NT2/D1 (cell line): ENCODE results near the gene XPNPEP2.

Source experiments
- DNase-seq: peaks from one replicate; pipeline ENCODE4 v3.0.0-alpha.2; 2011; ENCODE audit warnings: low read depth, low spot score
- H3K27me3 ChIP-seq: 2 replicates; pipeline ENCODE4 v1.6.0; 2011; ENCODE audit warnings: mild to moderate bottlenecking; ENCODE audit not compliant: insufficient read length, insufficient read depth
- H3K36me3 ChIP-seq: 2 replicates; pipeline ENCODE4 v1.6.1; 2011; ENCODE audit warnings: mild to moderate bottlenecking, low read length, mixed read lengths; ENCODE audit not compliant: insufficient read depth, insufficient read length
- H3K4me1 ChIP-seq: 2 replicates; pipeline ENCODE4 v1.5.1; 2011; ENCODE audit not compliant: insufficient read depth, insufficient read length
- H3K4me3 ChIP-seq: 2 replicates; pipeline ENCODE4 v1.5.1; 2011; ENCODE audit warnings: low read depth; ENCODE audit not compliant: insufficient read length
- H3K9ac ChIP-seq: 2 replicates; pipeline ENCODE4 v1.6.0; 2011; ENCODE audit warnings: low read depth; ENCODE audit not compliant: insufficient read length
- H3K9me3 ChIP-seq: 2 replicates; pipeline ENCODE4 v1.5.1; 2011; ENCODE audit warnings: mild to moderate bottlenecking, low read length; ENCODE audit not compliant: insufficient read depth
- SUZ12 ChIP-seq: IDR thresholded peaks from 2 replicates; pipeline ENCODE4 v1.6.1; 2011; ENCODE audit not compliant: insufficient read length, insufficient read depth; ENCODE audit errors: extremely low read depth
- YY1 ChIP-seq: IDR thresholded peaks from 2 replicates; pipeline ENCODE4 v1.6.1; 2011; ENCODE audit not compliant: insufficient read length, insufficient read depth
- ZNF274 ChIP-seq: IDR thresholded peaks from 2 replicates; pipeline ENCODE4 v1.6.1; 2011; ENCODE audit warnings: mild to moderate bottlenecking, low read depth, low read length

XPNPEP2 gene

GRCh38 chrX:129743821-129744220, 5.0 kb downstream of the XPNPEP2 start:
- no peak for DNase-seq
- TF ChIP-seq SUZ12 (no peak), ZNF274 (no peak), YY1 (no peak)
- Histone ChIP-seq H3K4me3 (no peak overlapping the region), H3K27me3 (no peaks in the 10 kb centered on the region), H3K9me3 (no peaks in the 10 kb centered on the region), H3K4me1 (no peaks in the 10 kb centered on the region), H3K36me3 (no peaks in the 10 kb centered on the region), H3K9ac (no peak overlapping the region)

GRCh38 chrX:129744861-129745321, 6.1 kb downstream of the XPNPEP2 start:
- TF ChIP-seq SUZ12 (no peak), YY1 (no peak), ZNF274 (no peak)

GRCh38 chrX:129746557-129747470, 8.0 kb downstream of the XPNPEP2 start:
- no peak for DNase-seq
- TF ChIP-seq ZNF274 (no peak), SUZ12 (no peak), YY1 (no peak)
- Histone ChIP-seq H3K27me3 (no peaks in the 10 kb centered on the region), H3K4me1 (no peaks in the 10 kb centered on the region), H3K9me3 (no peaks in the 10 kb centered on the region), H3K4me3 (no peak overlapping the region), H3K9ac (no peak overlapping the region), H3K36me3 (no peaks in the 10 kb centered on the region)

More at GRCh38 chrX:129744861-129745321, 6.1 kb downstream of the XPNPEP2 start:
- H3K4me3 ChIP-seq = no peak overlapping the region
- H3K9me3 ChIP-seq = no peaks in the 10 kb centered on the region
- no peak for DNase-seq
- H3K4me1 ChIP-seq = no peaks in the 10 kb centered on the region
- H3K9ac ChIP-seq = no peak overlapping the region
- H3K27me3 ChIP-seq = no peaks in the 10 kb centered on the region
- H3K36me3 ChIP-seq = no peaks in the 10 kb centered on the region

GRCh38 chrX:129747533-129747932, 8.8 kb downstream of the XPNPEP2 start:
- no peak for DNase-seq
- Histone ChIP-seq H3K9me3 (no peaks in the 10 kb centered on the region), H3K4me3 (no peak overlapping the region), H3K36me3 (no peaks in the 10 kb centered on the region), H3K27me3 (no peaks in the 10 kb centered on the region), H3K9ac (no peak overlapping the region), H3K4me1 (no peaks in the 10 kb centered on the region)
- no peak for TF ChIP-seq SUZ12
- TF ChIP-seq ZNF274 = no peak
- TF ChIP-seq YY1 = no peak

GRCh38 chrX:129748305-129748704, 9.5 kb downstream of the XPNPEP2 start:
- no peak for DNase-seq
- Histone ChIP-seq H3K9me3 (no peaks in the 10 kb centered on the region), H3K4me1 (no peaks in the 10 kb centered on the region), H3K27me3 (no peaks in the 10 kb centered on the region), H3K9ac (no peak overlapping the region), H3K4me3 (no peak overlapping the region), H3K36me3 (no peaks in the 10 kb centered on the region)
- no peak for TF ChIP-seq YY1
- TF ChIP-seq ZNF274 = no peak
- TF ChIP-seq SUZ12 = no peak

GRCh38 chrX:129749069-129749468, 10.3 kb downstream of the XPNPEP2 start:
- H3K36me3 ChIP-seq = no peaks in the 10 kb centered on the region
- H3K4me3 ChIP-seq = no peak overlapping the region
- no peaks in the 10 kb centered on the region for H3K27me3 ChIP-seq
- H3K9ac ChIP-seq = no peak overlapping the region
- H3K9me3 ChIP-seq = no peaks in the 10 kb centered on the region
- H3K4me1 ChIP-seq = no peaks in the 10 kb centered on the region
- DNase-seq = no peak
- TF ChIP-seq YY1 (no peak), SUZ12 (no peak)

GRCh38 chrX:129750971-129751370, 12.2 kb downstream of the XPNPEP2 start:
- no peak overlapping the region for H3K9ac ChIP-seq
- TF ChIP-seq ZNF274 (no peak), SUZ12 (no peak), YY1 (no peak)
- no peak overlapping the region for H3K4me3 ChIP-seq
- no peaks in the 10 kb centered on the region for H3K36me3 ChIP-seq
- no peak for DNase-seq
- no peaks in the 10 kb centered on the region for H3K27me3 ChIP-seq
- no peaks in the 10 kb centered on the region for H3K9me3 ChIP-seq
- H3K4me1 ChIP-seq = no peaks in the 10 kb centered on the region
